ENCODE data around the gene MAB21L4. TPM values are rescaled to one million over a fixed set of nuclear protein-coding genes. Genes with fewer than 3 reads are reported as not detected.

The MAB21L4 gene
- total and polyA plus RNA-seq, 2 donors (not counting 3 experiments of a cell fraction or from before 2014, with no cell fraction given), result not detected

DNA sequence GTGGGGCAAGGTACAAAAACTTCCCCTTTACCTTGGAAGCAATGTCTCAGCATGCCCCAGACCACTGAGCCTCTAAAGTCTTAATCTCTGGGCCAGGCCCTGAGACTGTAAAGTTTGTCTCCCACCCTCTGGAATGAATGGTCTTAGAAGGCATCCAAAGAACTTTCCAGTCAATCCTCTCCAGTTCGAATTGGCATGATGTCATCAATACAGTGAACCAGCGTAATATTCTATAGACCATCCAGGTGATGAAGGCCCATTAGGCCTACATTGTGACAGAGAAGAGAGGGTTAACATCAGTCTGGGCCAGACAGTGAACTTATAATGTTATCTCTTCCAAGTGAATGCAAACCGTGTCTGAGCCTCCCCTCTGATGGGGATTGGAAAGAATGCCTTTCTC lies 11.2 kb downstream of the MAB21L4 start:
- no TSS peak for BruUV-seq (replicated peaks)
- H3K4me3 ChIP-seq (replicated peaks in 1 of 3; ENCODE audit: insufficient read depth in 1 of 3, low read depth in 1 of 3, low read length in 3 of 3), result no peak overlapping the region
- H3K27me3 ChIP-seq (ENCODE audit: control insufficient read depth in 2 of 2, insufficient read depth in 2 of 2, low read length in 2 of 2), result peaks cover 0 to 1% of the 10 kb centered on the region in 2 experiments
- TF ChIP-seq, protein P1, sequence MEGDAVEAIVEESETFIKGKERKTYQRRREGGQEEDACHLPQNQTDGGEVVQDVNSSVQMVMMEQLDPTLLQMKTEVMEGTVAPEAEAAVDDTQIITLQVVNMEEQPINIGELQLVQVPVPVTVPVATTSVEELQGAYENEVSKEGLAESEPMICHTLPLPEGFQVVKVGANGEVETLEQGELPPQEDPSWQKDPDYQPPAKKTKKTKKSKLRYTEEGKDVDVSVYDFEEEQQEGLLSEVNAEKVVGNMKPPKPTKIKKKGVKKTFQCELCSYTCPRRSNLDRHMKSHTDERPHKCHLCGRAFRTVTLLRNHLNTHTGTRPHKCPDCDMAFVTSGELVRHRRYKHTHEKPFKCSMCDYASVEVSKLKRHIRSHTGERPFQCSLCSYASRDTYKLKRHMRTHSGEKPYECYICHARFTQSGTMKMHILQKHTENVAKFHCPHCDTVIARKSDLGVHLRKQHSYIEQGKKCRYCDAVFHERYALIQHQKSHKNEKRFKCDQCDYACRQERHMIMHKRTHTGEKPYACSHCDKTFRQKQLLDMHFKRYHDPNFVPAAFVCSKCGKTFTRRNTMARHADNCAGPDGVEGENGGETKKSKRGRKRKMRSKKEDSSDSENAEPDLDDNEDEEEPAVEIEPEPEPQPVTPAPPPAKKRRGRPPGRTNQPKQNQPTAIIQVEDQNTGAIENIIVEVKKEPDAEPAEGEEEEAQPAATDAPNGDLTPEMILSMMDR (IDR thresholded peaks at IDR 0.05; ENCODE audit: extremely low read depth in 1 of 2, insufficient read depth in 1 of 2, low read depth in 1 of 2, low read length in 2 of 2), result no peak
- TF ChIP-seq MYC (IDR thresholded peaks at IDR 0.05; ENCODE audit: low read depth, low read length) (no peak), MAX (IDR thresholded peaks at IDR 0.05; ENCODE audit: insufficient read depth, insufficient read length) (no peak), POLR2A (IDR thresholded peaks at IDR 0.05; ENCODE audit: low read depth, low read length) (no peak), POLR2AphosphoS5 (IDR thresholded peaks at IDR 0.05; ENCODE audit: insufficient read depth, low read depth, low read length) (no peak), EZH2 (IDR thresholded peaks at IDR 0.05; ENCODE audit: borderline replicate concordance, low read depth, low read length, severe bottlenecking) (no peak), JUN (IDR thresholded peaks at IDR 0.05; ENCODE audit: borderline replicate concordance, insufficient read depth, insufficient read length, low read depth) (no peak), GATA2 (IDR thresholded peaks at IDR 0.05; ENCODE audit: insufficient read depth, insufficient read length, low read depth, low read length) (no peak), FOS (IDR thresholded peaks at IDR 0.05; ENCODE audit: borderline replicate concordance, insufficient read depth, low read length) (no peak)
- intact Hi-C loops (cut with micrococcal nuclease), result no loop called here
- H3K79me2 ChIP-seq (ENCODE audit: control insufficient read depth, insufficient read depth, low read length), result no peaks in the 10 kb centered on the region
- no peak overlapping the region for H3K4me2 ChIP-seq (ENCODE audit: insufficient read depth, low read length)
- H3K27ac ChIP-seq (ENCODE audit: insufficient read depth, low read depth, low read length), result no peak overlapping the region
- no peak overlapping the region for H3K9ac ChIP-seq (replicated peaks; ENCODE audit: extremely low read depth, insufficient read depth, low read length)
- H2AFZ ChIP-seq (ENCODE audit: low read depth, low read length), result no peak overlapping the region
- no peaks in the 10 kb centered on the region for H4K20me1 ChIP-seq (replicated peaks; ENCODE audit: control insufficient read depth, extremely low read depth, insufficient read depth, low read length)
- CTCF ChIA-PET, result interaction anchor here (1.0 kb wide), 1 partner anchor 30 kb away, joined by 3 read pairs; no protein-coding TSS in a partner anchor
- DNase-seq (ENCODE audit: low read depth, low spot score) (no peak), FAIRE-seq (no peak)
- no peaks in the 10 kb centered on the region for H3K9me3 ChIP-seq (replicated peaks; ENCODE audit: control insufficient read depth, insufficient read depth, low read length)
- H3K4me1 ChIP-seq (ENCODE audit: control insufficient read depth, extremely low read depth, insufficient read depth, low read length), result no peaks in the 10 kb centered on the region
- POLR2A ChIA-PET, result no interaction called here
- H3K9me1 ChIP-seq (replicated peaks; ENCODE audit: control insufficient read depth, extremely low read depth, insufficient read depth, low read length), result no peaks in the 10 kb centered on the region
- dilution Hi-C loops (cut with MboI; ENCODE audit: extremely low pct_ligation_motif_present, low sequenced_read_pairs), result no loop called here
- no peaks in the 10 kb centered on the region for H3K36me3 ChIP-seq (ENCODE audit: control insufficient read depth in 2 of 2, extremely low read depth in 1 of 2, insufficient read depth in 2 of 2, low read length in 2 of 2)

All from endothelial cell of umbilical vein (primary cell).